HCT116 (cell line): Measurements from ENCODE around the gene PPFIA2.

Experiments used
- CTCF ChIP-seq, 3 experiments: fragments of 200-600 bp in 1 of 3; sonication (generic) in 1 of 3; IDR thresholded peaks in 2 of 3; conservative IDR thresholded peaks in 1 of 3; 2 replicates each; pipeline ENCODE4 v1.5.1; 2012 to 2017; ENCODE audit warnings: low read depth in 2 of 3, low read length in 2 of 3, antibody characterized with exemption in 1 of 3, borderline replicate concordance in 1 of 3, control low read depth in 1 of 3, mild to moderate bottlenecking in 1 of 3, mixed read lengths in 1 of 3, mixed run types in 1 of 3, moderate library complexity in 1 of 3; ENCODE audit not compliant: insufficient read depth in 1 of 3
- EGR1 ChIP-seq: IDR thresholded peaks from 2 replicates; pipeline ENCODE4 v1.6.1; 2012; ENCODE audit warnings: low read depth
- EZH2 ChIP-seq: fragments of 200-600 bp; sonication (generic); IDR thresholded peaks from 2 replicates; pipeline ENCODE4 v1.6.1; 2017; ENCODE audit warnings: antibody characterized with exemption, mixed run types
- EZH2phosphoT487 ChIP-seq: fragments of 200-600 bp; IDR thresholded peaks from 2 replicates; pipeline ENCODE4 v1.6.1; 2018; ENCODE audit warnings: antibody characterized with exemption, borderline replicate concordance
- POLR2A ChIP-seq: IDR thresholded peaks from 2 replicates; pipeline ENCODE4 v1.7.0; 2011; ENCODE audit warnings: borderline replicate concordance; ENCODE audit not compliant: insufficient read depth, insufficient read length; ENCODE audit errors: extremely low read depth
- POLR2AphosphoS5 ChIP-seq: IDR thresholded peaks from 2 replicates; pipeline ENCODE4 v1.6.1; 2011; ENCODE audit warnings: mild to moderate bottlenecking, low read depth, low read length, moderate library complexity
- RAD21 ChIP-seq: IDR thresholded peaks from 2 replicates; pipeline ENCODE4 v1.6.1; 2012; ENCODE audit warnings: low read depth, mild to moderate bottlenecking
- REST ChIP-seq: IDR thresholded peaks from 2 replicates; pipeline ENCODE4 v1.6.1; 2012; ENCODE audit warnings: low read depth
- SIN3A ChIP-seq: IDR thresholded peaks from 2 replicates; pipeline ENCODE4 v1.6.1; 2012; ENCODE audit warnings: low read depth
- SP1 ChIP-seq: IDR thresholded peaks from 2 replicates; pipeline ENCODE4 v1.6.1; 2012; ENCODE audit warnings: low read depth
- SRF ChIP-seq: IDR thresholded peaks from 2 replicates; pipeline ENCODE4 v1.6.1; 2012; ENCODE audit warnings: low read depth
- YY1 ChIP-seq: IDR thresholded peaks from 2 replicates; pipeline ENCODE4 v1.6.1; 2011; ENCODE audit warnings: low read length, low read depth, moderate library complexity, mild to moderate bottlenecking; ENCODE audit not compliant: insufficient replicate concordance; ENCODE audit errors: extremely low read depth

GRCh38 chr12:81502912-81503695 lies 256.0 kb downstream of the PPFIA2 start:
- TF ChIP-seq EZH2phosphoT487 (no peak), POLR2AphosphoS5 (no peak), POLR2A (no peak), CTCF (IDR thresholded peaks at IDR 0.05 in 2 of 3, conservative IDR thresholded peaks at IDR 0.05 in 1 of 3; ENCODE audit: borderline replicate concordance in 1 of 3, insufficient read depth in 1 of 3, low read depth in 2 of 3, low read length in 2 of 3) (no peak), EZH2 (no peak), SRF (no peak), YY1 (no peak), EGR1 (no peak), SIN3A (no peak), SP1 (no peak), REST (no peak), RAD21 (no peak)
